GM15510 (cell line): Measurements from ENCODE around the gene PPAT.

Source experiments
- POLR2A ChIP-seq: IDR thresholded peaks from 3 replicates; pipeline ENCODE4 v1.6.1; 2011; ENCODE audit warnings: borderline replicate concordance; ENCODE audit not compliant: insufficient read length; ENCODE audit errors: extremely low read depth

Gene PPAT

DNA sequence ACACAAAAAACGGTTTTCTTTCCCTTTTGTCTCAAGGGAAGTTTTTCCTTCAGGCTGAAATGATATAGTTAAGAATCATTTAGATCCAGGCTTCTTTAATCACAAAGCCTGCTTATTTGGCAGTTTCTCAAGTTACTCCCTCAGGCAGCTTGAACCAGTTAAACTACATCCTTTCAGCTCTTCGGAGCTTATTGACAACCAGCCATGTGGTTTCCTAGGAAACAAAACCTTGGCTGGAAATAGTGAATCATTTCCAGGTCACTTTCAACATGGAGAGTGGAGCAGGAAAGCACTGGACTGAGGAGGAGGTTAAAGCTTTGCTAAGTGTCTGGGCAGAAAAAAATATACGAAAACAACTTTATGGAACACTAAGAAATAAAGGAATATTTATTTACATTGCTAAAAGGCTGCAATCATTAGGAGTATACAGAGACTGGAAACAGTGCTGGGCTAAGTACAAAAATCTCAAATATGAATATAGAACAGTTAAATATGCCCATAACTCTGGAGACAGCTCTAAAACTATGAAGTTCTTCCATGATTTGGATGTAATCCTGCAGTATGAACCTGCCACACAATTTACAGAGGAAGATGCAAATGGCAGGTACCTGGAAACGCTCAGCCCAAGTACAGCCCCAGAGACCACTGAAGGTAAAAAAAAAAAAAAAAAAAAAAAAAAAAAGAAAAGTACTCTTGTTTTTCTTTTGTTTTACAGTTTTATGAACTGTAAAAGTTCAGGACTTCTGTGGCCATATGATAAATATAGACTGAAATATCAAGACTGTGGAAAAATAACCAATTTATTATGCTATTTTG, 25.0 kb downstream of the PPAT start:
- no peak for TF ChIP-seq POLR2A

DNA sequence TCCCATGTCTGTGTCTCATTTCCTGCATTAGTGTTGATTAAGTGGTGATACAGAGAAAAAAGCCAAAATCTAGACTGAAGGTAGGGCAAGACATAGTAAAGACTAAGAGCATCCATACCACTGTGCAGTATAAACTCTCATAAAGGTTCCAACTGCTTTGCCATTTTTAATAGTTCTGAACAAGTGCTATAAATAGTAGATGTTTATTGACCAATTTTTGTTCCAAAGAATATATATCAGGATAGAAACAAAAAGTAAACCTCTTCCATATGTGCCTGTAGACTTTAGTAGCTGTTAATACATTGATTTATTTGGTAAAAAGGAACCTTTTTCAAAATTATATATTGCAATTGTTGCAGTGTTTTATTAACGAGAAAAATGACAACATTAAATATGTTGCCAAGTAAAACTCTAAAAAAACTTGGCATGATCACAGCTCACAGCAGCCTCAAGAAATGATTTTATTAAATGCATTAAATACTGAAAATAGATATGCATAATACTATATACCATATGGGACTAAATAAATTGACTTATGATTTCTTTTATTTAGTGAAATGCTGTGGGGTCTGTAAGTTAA, 25.8 kb downstream of the PPAT start:
- no peak for TF ChIP-seq POLR2A

GRCh38 chr4:56408978-56409377, 26.4 kb downstream of the PPAT start:
- no peak for TF ChIP-seq POLR2A

DNA sequence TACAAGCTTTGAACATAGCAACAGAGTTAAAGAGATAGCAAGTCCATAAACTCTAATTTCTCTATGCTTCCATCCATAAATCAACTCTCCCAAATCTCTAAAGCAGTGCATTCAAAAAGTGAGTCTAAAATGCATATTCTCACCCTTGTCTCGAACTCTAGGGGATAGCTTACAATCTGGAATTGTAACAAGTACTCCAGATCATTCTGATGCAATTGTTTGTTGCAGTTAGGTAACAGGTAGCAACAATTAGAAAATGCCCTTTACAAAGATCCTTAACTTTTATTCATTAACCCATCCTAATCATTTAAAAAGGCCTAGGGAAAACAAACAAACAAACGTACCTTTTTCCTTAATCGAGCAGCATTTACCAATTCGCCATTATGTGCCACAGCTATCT, 29.3 kb downstream of the PPAT start:
- TF ChIP-seq POLR2A = no peak

DNA sequence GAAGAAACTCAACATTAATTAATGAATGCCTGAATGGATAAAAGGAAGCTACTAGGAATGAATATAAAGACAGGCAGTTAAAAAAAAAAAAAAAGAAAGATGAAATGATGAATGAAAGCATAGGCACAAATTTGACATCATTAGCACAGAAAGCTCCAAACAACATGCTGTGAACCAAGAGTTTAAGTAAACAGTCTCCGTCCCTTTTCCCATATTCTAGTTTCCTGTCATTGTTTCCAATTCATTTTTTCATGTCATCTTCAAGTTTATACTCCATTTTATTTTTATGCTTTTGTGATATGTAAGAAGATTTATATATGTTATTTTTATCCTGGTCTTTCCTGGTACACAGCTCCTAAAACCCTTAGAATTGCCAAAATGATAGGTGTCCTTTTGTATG, 30.4 kb downstream of the PPAT start:
- TF ChIP-seq POLR2A = no peak

DNA sequence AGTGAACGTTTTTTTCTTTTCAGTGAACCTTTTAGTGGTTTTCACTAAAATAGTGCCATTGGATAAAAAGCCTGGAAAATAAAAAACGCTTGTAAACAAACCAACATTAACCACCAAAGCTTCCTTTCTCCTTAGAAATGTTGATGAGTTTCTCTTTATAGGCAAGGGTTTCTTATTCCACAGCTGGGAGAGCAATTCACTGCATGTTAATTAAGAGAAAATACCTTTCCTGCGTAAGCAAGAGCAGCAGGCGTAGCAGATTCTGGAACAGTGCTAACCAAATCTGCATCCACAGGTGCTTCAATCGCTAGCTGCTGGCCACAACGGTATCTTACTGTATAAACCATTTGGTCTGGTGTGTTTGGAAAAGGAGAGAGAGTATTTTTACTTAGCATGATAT, 34.9 kb downstream of the PPAT start:
- TF ChIP-seq POLR2A = no peak

- TF ChIP-seq POLR2A = no peak
Observed at GRCh38 chr4:56391270-56391669, 44.1 kb downstream of the PPAT start.

DNA sequence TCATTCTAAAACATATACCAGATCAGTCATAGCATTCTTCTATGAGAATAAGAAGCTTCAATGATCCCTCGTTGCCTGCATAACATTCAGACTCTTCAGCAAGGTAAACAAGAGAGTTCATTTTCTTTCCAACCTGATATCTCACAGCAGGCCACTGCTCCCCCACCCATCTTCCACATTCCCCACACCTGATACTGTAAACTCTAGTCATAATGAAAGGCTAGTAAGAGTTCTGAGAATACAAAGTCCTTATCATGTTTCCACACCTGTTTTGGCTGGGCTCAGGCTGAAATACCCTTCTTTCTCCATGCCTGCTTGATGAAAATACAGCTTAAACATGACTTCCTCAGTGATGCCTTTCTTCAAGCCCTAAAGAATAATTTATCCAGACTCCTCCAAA, 45.9 kb downstream of the PPAT start:
- no peak for TF ChIP-seq POLR2A

- no peak for TF ChIP-seq POLR2A
Observed at GRCh38 chr4:56388306-56388705, 47.1 kb downstream of the PPAT start.

DNA sequence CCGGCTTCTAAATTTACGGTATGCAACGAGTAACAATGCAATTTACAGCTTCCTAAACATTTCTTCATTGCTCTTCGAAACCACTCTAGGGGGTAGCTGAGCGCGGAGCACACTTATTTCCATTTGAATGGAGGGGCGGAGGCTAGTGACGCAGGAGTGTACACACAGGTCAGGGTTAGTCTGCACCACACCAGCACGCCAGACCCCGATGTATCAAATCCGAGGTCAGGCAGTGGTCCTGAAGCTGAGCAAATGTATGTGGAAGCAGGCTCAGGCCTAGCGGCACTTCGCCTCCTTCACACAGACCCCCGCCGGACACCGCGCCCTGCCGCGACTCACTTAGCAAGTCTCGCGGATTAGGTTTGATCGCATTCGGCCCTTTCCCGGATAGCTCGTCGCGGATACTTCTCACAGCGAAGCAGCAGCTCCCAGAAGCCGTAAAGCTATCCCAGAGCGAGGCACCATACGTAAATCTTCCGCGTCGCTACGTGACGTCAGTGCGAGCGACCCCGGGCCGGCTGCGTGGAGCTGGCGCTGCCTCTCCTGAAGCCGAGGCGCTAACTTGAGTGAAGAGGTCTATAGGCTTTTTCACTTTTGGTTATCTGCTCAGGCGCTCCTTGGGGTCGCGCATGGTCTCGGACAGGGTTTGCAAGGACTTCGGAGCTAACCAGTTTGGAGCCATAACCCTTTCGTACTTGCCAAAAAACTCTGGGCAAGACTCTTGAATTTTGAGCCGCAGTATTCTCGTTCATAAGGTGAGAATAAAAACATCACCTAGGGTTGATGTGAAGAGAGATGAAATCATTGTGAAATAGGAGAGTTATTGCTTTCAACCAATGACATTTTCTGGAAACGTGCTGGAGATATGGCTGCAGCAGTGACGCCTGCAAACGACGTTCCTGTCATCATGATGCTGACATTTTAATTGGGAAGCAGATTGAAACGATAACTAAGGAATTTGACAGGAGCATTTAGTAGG, 48.1 kb downstream of the PPAT start, which contains the start of gene AASDH:
Gene AASDH (minus strand): TSS at position 469 of the 979 bp plus-strand sequence. CDS start 3,192 bp downstream, outside the sequence.
- peak; percentile 88 for TF ChIP-seq POLR2A

GRCh38 chr4:56386091-56386490, 49.3 kb downstream of the PPAT start:
- no peak for TF ChIP-seq POLR2A

DNA sequence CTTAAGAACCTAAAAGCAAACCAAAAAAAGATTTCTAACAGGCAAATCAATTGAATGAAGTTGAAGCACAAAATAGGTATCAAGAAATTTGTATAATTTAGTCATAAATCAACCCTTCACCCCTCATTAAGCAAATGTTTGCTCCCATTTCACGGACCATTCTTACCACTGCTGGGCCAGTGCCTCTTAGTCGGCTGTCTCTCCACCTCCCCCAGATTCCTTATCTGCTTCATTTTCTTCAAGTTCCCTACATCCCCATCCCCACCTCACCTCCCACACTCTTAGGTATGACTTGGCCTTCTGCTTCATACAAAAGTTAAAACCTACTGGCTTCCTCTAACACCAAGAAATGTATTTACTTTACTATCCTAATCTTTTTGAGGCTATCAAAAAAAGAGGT, 60.0 kb downstream of the PPAT start:
- TF ChIP-seq POLR2A = no peak

DNA sequence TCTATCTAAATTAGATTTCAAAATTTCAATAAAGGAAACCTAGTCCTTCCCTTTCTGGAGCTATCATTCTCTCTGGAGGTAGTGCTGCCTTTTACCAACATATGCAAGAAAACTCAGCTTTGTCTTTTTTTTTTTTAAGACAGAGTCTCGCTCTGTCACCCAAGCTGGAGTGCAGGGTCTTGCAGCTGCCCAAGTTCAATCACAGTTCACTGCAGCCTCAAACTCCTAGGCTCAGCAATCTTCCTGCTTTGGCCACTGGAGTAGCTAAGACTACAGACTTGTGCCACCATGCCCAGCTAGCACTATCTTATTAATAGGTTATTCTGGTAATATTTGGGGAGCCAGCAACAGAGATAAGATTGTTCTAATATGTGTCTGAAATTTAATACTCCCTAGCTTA, 60.5 kb downstream of the PPAT start:
- no peak for TF ChIP-seq POLR2A

- TF ChIP-seq POLR2A = no peak
Observed at GRCh38 chr4:56372774-56373173, 62.6 kb downstream of the PPAT start.
